NB4 (cell line): ENCODE data around the gene PGAP1.

Source experiments
- DNase-seq: peaks from one replicate; pipeline ENCODE4 v3.0.0; 2010; ENCODE audit warnings: low read depth
- H3K4me3 ChIP-seq: one replicate; pipeline ENCODE4 v1.5.1; 2011; ENCODE audit warnings: mild to moderate bottlenecking, low read depth, low read length, moderate library complexity
- MAX ChIP-seq: IDR thresholded peaks from 2 replicates; pipeline ENCODE4 v1.6.1; 2011; ENCODE audit warnings: low read depth, low read length
- MYC ChIP-seq: IDR thresholded peaks from 2 replicates; pipeline ENCODE4 v1.6.1; 2011; ENCODE audit warnings: low read depth, low read length
- POLR2A ChIP-seq: IDR thresholded peaks from 2 replicates; pipeline ENCODE4 v1.6.1; 2011; ENCODE audit warnings: mild to moderate bottlenecking; ENCODE audit not compliant: insufficient read length; ENCODE audit errors: extremely low read depth
- TF ChIP-seq, protein P1 (sequence below): IDR thresholded peaks from one replicate; pipeline ENCODE4 v1.5.1; 2012; ENCODE audit warnings: low read depth, low read length

PGAP1 gene

DNA sequence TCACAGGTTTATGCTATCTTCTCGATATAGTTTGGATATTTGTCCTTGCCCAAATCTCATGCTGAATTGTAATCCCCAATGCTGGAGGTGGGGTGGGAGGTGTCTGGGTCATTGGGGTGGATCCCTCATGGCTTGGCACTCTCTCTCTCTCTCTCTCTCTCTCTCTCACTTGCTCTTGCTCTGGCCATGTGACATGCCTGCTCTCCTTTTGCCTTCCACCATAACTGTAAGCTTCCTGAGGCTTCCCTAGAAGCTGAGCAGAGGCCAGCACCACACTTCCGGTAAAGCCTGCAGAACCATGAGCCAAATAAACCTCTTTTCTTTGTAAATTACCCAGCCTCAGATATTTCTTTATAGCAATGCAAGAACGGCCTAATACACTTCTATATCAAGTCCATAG is 41.3 kb upstream of the PGAP1 start:
- no peak overlapping the region for H3K4me3 ChIP-seq
- TF ChIP-seq MYC = no peak
- TF ChIP-seq MAX = no peak
- TF ChIP-seq, protein P1, sequence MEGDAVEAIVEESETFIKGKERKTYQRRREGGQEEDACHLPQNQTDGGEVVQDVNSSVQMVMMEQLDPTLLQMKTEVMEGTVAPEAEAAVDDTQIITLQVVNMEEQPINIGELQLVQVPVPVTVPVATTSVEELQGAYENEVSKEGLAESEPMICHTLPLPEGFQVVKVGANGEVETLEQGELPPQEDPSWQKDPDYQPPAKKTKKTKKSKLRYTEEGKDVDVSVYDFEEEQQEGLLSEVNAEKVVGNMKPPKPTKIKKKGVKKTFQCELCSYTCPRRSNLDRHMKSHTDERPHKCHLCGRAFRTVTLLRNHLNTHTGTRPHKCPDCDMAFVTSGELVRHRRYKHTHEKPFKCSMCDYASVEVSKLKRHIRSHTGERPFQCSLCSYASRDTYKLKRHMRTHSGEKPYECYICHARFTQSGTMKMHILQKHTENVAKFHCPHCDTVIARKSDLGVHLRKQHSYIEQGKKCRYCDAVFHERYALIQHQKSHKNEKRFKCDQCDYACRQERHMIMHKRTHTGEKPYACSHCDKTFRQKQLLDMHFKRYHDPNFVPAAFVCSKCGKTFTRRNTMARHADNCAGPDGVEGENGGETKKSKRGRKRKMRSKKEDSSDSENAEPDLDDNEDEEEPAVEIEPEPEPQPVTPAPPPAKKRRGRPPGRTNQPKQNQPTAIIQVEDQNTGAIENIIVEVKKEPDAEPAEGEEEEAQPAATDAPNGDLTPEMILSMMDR = no peak
- no peak for TF ChIP-seq POLR2A
- no peak for DNase-seq

- no peak for TF ChIP-seq MAX
- TF ChIP-seq POLR2A = no peak
- TF ChIP-seq, protein P1 = no peak
- no peak for TF ChIP-seq MYC
- no peak overlapping the region for H3K4me3 ChIP-seq
- no peak for DNase-seq
These were observed 40.6 kb upstream of the PGAP1 start for GRCh38 chr2:196967116-196967515.

GRCh38 chr2:196966061-196966460 is 39.6 kb upstream of the PGAP1 start:
- H3K4me3 ChIP-seq = no peak overlapping the region
- no peak for DNase-seq
- TF ChIP-seq, protein P1 = no peak
- TF ChIP-seq MAX (no peak), MYC (no peak), POLR2A (no peak)

DNA sequence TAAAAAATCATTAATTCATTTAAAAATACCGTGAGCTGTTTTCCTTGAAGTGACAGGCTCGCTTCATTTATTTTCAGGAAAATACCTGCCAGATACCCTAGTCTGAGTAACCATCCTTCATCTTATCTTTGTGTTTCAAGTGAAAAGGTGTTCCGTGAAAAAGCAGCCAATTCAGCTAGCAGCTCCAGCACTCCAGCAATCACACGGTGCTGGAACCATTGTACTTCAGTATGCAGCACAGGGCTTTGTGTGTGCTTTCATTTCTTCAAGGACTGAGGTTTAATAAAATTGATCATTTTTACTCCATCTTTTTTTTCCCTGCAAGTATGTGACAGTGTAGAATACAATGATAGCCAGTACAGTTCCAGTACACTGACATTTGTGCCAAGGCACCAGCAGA is 39.1 kb upstream of the PGAP1 start:
- H3K4me3 ChIP-seq = no peak overlapping the region
- TF ChIP-seq, protein P1 = no peak
- no peak for TF ChIP-seq POLR2A
- TF ChIP-seq MAX = no peak
- TF ChIP-seq MYC = no peak
- no peak for DNase-seq

- DNase-seq = no peak
- TF ChIP-seq MYC = no peak
- TF ChIP-seq, protein P1 = no peak
- no peak for TF ChIP-seq MAX
- no peak for TF ChIP-seq POLR2A
- no peak overlapping the region for H3K4me3 ChIP-seq
These were observed 37.5 kb upstream of the PGAP1 start for GRCh38 chr2:196963961-196964360.

DNA sequence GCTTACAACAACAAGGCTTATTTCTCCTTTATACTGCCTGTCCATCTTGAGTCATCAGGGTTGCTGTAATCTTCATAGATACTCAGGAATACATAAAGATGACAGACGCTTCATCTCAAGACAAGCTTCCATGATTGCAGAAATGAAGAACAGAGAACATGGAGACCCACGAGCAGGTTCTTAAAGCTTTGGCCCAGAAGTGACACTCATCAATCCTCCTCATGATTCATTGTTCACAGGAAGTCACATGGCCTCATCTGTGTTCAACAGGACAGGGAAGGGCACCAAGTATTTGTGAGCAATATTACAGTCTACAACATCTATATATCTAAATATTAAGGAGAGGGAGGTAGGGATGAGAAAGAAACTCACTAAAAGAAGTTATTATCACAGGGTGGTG is 36.5 kb upstream of the PGAP1 start:
- no peak overlapping the region for H3K4me3 ChIP-seq
- TF ChIP-seq POLR2A (no peak), MYC (no peak), MAX (no peak)
- TF ChIP-seq, protein P1 = no peak
- DNase-seq = no peak
